Endothelial cell of umbilical vein (primary cell): ENCODE data around the gene KBTBD13. TPM values are rescaled to one million over a fixed set of nuclear protein-coding genes. Genes with fewer than 3 reads are reported as not detected.

Source experiments
- BruUV-seq: library from RNA; stranded (reverse); fragments of 400-500 nt; replicated peaks from 2 replicates; lab custom pipeline; 2021; lab: Mats Ljungman, UMichigan
- CTCF ChIA-PET: fragments of 300-600, 350-600 bp; sonication (Branson Sonifier 250); formaldehyde crosslinking; loops from one replicate; lab custom pipeline; 2021; ENCODE audit warnings: antibody characterized with exemption, inconsistent platforms; lab: Charles Lee
- POLR2A ChIA-PET: fragments of 300-600, 350-600 bp; sonication (Branson Sonifier 250); formaldehyde crosslinking; loops from one replicate; lab custom pipeline; 2021; ENCODE audit warnings: antibody characterized with exemption, inconsistent platforms; lab: Charles Lee
- DNase-seq: peaks from one replicate; pipeline ENCODE4 v3.0.0-alpha.2; 2011; ENCODE audit warnings: low read depth, low spot score
- FAIRE-seq: peaks from 2 replicates; lab custom pipeline; 2011; peaks lifted over from hg19 to GRCh38; lab: Jason Lieb, UNC
- H2AFZ ChIP-seq: 2 replicates; pipeline ENCODE4 v1.6.0; 2012; ENCODE audit warnings: low read depth, low read length, control low read depth, inconsistent platforms
- H3K27ac ChIP-seq: 2 replicates; pipeline ENCODE4 v1.5.1; 2011; ENCODE audit warnings: low read depth, mild to moderate bottlenecking, control low read depth, low read length, moderate library complexity; ENCODE audit not compliant: insufficient read depth
- H3K27me3 ChIP-seq, 2 experiments: 2 replicates each; pipeline versions ENCODE4 v1.6.0 to v1.6.1; 2011; ENCODE audit warnings: low read length in 2 of 2, mixed read lengths in 1 of 2; ENCODE audit not compliant: control insufficient read depth in 2 of 2, insufficient read depth in 2 of 2
- H3K36me3 ChIP-seq, 2 experiments: 2 replicates in 1 of 2; 3 replicates in 1 of 2; pipeline ENCODE4 v1.5.1; 2011; ENCODE audit warnings: low read length in 2 of 2, mild to moderate bottlenecking in 1 of 2, moderate library complexity in 1 of 2; ENCODE audit not compliant: control insufficient read depth in 2 of 2, insufficient read depth in 2 of 2; ENCODE audit errors: extremely low read depth in 1 of 2
- H3K4me1 ChIP-seq: 3 replicates; pipeline ENCODE4 v1.5.1; 2011; ENCODE audit warnings: mild to moderate bottlenecking, low read length; ENCODE audit not compliant: control insufficient read depth, insufficient read depth; ENCODE audit errors: extremely low read depth
- H3K4me2 ChIP-seq: 2 replicates; pipeline ENCODE4 v1.6.1; 2011; ENCODE audit warnings: low read length, control low read depth, mixed read lengths; ENCODE audit not compliant: insufficient read depth
- H3K4me3 ChIP-seq, 3 experiments: fragments of 200-600 bp in 1 of 3; sonication (generic), shearing (Covaris generic) in 1 of 3; replicated peaks in 1 of 3; 2 replicates each; pipeline ENCODE4 v1.5.1; 2011 to 2016; ENCODE audit warnings: control low read depth in 3 of 3, low read length in 3 of 3, mild to moderate bottlenecking in 2 of 3, inconsistent platforms in 1 of 3, low read depth in 1 of 3, moderate library complexity in 1 of 3; ENCODE audit not compliant: insufficient read depth in 1 of 3
- H3K79me2 ChIP-seq: 2 replicates; pipeline ENCODE4 v1.6.0; 2012; ENCODE audit warnings: low read length, inconsistent platforms; ENCODE audit not compliant: control insufficient read depth, insufficient read depth
- H3K9ac ChIP-seq: replicated peaks from 2 replicates; pipeline ENCODE3; 2011; ENCODE audit warnings: low read length, control low read depth; ENCODE audit not compliant: insufficient read depth; ENCODE audit errors: extremely low read depth
- H3K9me1 ChIP-seq: replicated peaks from 3 replicates; pipeline ENCODE4 v1.6.0; 2011; ENCODE audit warnings: mild to moderate bottlenecking, low read length; ENCODE audit not compliant: control insufficient read depth, insufficient read depth; ENCODE audit errors: extremely low read depth
- H3K9me3 ChIP-seq: replicated peaks from 2 replicates; pipeline ENCODE4 v1.5.1; 2012; ENCODE audit warnings: low read length, inconsistent platforms; ENCODE audit not compliant: control insufficient read depth, insufficient read depth
- H4K20me1 ChIP-seq: replicated peaks from 2 replicates; pipeline ENCODE3; 2011; ENCODE audit warnings: mild to moderate bottlenecking, low read length; ENCODE audit not compliant: control insufficient read depth, insufficient read depth; ENCODE audit errors: extremely low read depth
- CTCF ChIP-seq, 2 donors: IDR thresholded peaks; 1 replicate in 1 of 2; 2 replicates in 1 of 2; pipeline ENCODE4 v1.5.1; 2011; ENCODE audit warnings: low read length in 2 of 2, mild to moderate bottlenecking in 2 of 2, moderate library complexity in 2 of 2, control low read depth in 1 of 2, inconsistent platforms in 1 of 2, low read depth in 1 of 2; ENCODE audit not compliant: insufficient read depth in 1 of 2; ENCODE audit errors: extremely low read depth in 1 of 2
- FOS ChIP-seq: IDR thresholded peaks from 2 replicates; pipeline ENCODE4 v1.6.1; 2011; ENCODE audit warnings: mild to moderate bottlenecking, low read length, moderate library complexity, borderline replicate concordance; ENCODE audit not compliant: insufficient read depth
- GATA2 ChIP-seq: IDR thresholded peaks from 2 replicates; pipeline ENCODE4 v1.7.0; 2011; ENCODE audit warnings: low read depth, mild to moderate bottlenecking, moderate library complexity, mixed read lengths, low read length; ENCODE audit not compliant: insufficient read length, insufficient read depth
- JUN ChIP-seq: IDR thresholded peaks from 2 replicates; pipeline ENCODE4 v1.6.1; 2011; ENCODE audit warnings: borderline replicate concordance, low read depth; ENCODE audit not compliant: insufficient read length, insufficient read depth
- POLR2A ChIP-seq: IDR thresholded peaks from 2 replicates; pipeline ENCODE4 v1.6.1; 2012; ENCODE audit warnings: low read depth, mild to moderate bottlenecking, control low read depth, low read length
- POLR2AphosphoS5 ChIP-seq: IDR thresholded peaks from 2 replicates; pipeline ENCODE4 v1.6.1; 2012; ENCODE audit warnings: low read depth, mild to moderate bottlenecking, control low read depth, low read length, moderate library complexity; ENCODE audit not compliant: insufficient read depth
- dilution Hi-C: fragments of 300-500 bp; cut with MboI; formaldehyde crosslinking; loops from one replicate; pipeline ENCODE4 v1.15.0; 2019; ENCODE audit warnings: low sequenced_read_pairs; ENCODE audit not compliant: extremely low pct_ligation_motif_present
- intact Hi-C: fragments of 100-400 bp; cut with micrococcal nuclease; formaldehyde crosslinking; loops from one replicate; pipeline ENCODE4 v1.10.0; 2022
- polyA plus RNA-seq, 4 experiments: library from polyadenylated mRNA; depleted of rRNA in 3 of 4; stranded (reverse) in 3 of 4; unstranded in 1 of 4; fragments of >200 nt; gene quantifications; 2 replicates each; pipeline versions ENCODE4 v1.2.1 to v1.2.3, GENCODE V29; 2011 to 2012; ENCODE audit warnings: missing spikeins in 1 of 4
- total RNA-seq: library from RNA; stranded (reverse); gene quantifications from 2 replicates; pipeline ENCODE4 v1.2.3, GENCODE V29; 2021

Gene KBTBD13
- total and polyA plus RNA-seq, 2 donors (not counting 3 experiments of a cell fraction or from before 2014, with no cell fraction given), result not detected

GRCh38 chr15:65028921-65029735 is 47.4 kb upstream of the KBTBD13 start, which contains the start of gene MTFMT:
Gene MTFMT (minus strand): TSS chr15:65029639. CDS start chr15:65029613, 26 bp downstream.
- Histone ChIP-seq H3K4me1 (peaks cover 8% of the 10 kb centered on the region), H3K79me2 (peaks cover 12% of the 10 kb centered on the region), H3K4me3 (peak within 1 kb of the TSS; percentile 70 to 81 (median 73)), H3K27me3 (no peaks in the 10 kb centered on the region), H4K20me1 (no peaks in the 10 kb centered on the region), H3K36me3 (peaks cover 0 to 11% of the 10 kb centered on the region in 2 experiments), H2AFZ (peak within 1 kb of the TSS; percentile 78), H3K4me2 (peak within 1 kb of the TSS; percentile 94), H3K9me3 (no peaks in the 10 kb centered on the region), H3K9me1 (no peaks in the 10 kb centered on the region), H3K9ac (peak within 1 kb of the TSS; percentile 79), H3K27ac (peak within 1 kb of the TSS; percentile 16)
- intact Hi-C loops, result loop anchor here (2.0 kb wide), 1 partner anchor 38 kb away; no protein-coding TSS in a partner anchor
- DNase-seq (peak; percentile 80), FAIRE-seq (no peak)
- no TSS peak for BruUV-seq
- POLR2A ChIA-PET, result no interaction called here
- TF ChIP-seq POLR2A (peak; percentile 96), POLR2AphosphoS5 (peak; percentile 89), CTCF (IDR thresholded peaks at IDR 0.05; ENCODE audit: extremely low read depth in 1 of 2, insufficient read depth in 1 of 2, low read depth in 1 of 2, low read length in 2 of 2) (no peak), FOS (no peak), JUN (no peak), GATA2 (no peak)
- dilution Hi-C loops, result no loop called here
- CTCF ChIA-PET, result no interaction called here
